GM12801 (cell line): ENCODE results near the gene MAP3K6.

ENCODE experiments used
- TF ChIP-seq, protein P1 (sequence below): IDR thresholded peaks from one replicate; pipeline ENCODE4 v1.5.1; 2011; ENCODE audit warnings: control low read depth; ENCODE audit not compliant: insufficient read length; ENCODE audit errors: extremely low read depth

MAP3K6 gene

DNA sequence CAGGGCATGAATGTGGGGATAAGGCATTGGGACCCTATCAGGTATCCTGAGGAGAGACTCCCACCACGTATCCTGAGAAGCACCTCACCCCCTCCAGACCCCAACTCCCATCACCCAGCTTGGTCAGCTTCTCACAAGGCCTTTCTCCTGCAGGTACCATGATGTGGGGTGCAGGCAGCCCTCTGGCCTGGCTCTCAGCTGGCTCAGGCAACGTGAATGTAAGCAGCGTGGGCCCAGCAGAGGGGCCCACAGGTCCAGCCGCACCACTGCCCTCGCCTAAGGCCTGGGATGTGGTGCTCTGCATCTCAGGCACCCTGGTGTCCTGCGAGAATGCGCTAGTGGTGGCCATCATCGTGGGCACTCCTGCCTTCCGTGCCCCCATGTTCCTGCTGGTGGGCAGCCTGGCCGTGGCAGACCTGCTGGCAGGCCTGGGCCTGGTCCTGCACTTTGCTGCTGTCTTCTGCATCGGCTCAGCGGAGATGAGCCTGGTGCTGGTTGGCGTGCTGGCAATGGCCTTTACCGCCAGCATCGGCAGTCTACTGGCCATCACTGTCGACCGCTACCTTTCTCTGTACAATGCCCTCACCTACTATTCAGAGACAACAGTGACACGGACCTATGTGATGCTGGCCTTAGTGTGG lies 27.0 kb upstream of the MAP3K6 start:
- TF ChIP-seq, protein P1, sequence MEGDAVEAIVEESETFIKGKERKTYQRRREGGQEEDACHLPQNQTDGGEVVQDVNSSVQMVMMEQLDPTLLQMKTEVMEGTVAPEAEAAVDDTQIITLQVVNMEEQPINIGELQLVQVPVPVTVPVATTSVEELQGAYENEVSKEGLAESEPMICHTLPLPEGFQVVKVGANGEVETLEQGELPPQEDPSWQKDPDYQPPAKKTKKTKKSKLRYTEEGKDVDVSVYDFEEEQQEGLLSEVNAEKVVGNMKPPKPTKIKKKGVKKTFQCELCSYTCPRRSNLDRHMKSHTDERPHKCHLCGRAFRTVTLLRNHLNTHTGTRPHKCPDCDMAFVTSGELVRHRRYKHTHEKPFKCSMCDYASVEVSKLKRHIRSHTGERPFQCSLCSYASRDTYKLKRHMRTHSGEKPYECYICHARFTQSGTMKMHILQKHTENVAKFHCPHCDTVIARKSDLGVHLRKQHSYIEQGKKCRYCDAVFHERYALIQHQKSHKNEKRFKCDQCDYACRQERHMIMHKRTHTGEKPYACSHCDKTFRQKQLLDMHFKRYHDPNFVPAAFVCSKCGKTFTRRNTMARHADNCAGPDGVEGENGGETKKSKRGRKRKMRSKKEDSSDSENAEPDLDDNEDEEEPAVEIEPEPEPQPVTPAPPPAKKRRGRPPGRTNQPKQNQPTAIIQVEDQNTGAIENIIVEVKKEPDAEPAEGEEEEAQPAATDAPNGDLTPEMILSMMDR = no peak

DNA sequence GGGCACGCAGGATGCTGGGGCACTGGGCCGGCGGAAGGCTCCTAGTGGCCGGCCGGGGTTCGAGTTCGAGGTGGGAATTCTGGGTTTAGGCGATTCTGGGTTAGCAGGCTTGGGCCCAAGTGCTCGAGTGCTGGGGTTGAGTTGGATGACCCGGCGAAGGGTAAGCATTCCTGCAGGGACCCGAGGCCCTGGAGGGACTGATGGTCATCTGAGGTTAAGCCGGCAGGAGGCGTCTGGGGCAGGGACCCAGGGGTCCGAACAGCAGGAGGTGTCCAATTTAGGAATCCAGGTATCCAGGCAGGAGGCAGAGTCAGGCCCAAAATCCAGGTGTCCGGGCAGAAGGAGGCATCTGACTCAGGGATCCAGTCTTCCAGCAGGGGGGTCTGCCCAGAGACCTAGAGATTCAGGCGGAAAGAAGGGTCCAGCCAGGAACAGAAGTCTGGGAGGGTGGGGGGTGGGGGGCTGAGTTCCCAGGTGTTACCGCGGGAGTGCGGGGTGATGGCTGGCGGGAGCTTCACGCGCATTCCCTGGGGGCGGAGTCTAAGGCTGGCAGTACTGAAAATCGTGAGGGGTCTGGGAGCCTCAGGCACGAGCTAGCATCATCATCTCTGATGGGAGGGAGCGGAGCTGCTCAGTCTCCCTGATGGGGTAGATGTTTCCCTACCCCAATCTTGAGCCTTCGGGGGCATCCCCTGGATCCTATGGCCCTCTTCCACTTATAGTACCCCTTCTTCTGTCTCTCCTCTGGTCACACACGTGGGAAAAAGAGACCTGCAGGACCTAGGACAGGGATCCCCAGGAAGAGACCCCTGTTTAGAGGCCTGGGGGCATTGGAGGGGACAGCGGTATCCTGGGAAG lies 26.2 kb upstream of the MAP3K6 start:
- TF ChIP-seq, protein P1 = no peak

DNA sequence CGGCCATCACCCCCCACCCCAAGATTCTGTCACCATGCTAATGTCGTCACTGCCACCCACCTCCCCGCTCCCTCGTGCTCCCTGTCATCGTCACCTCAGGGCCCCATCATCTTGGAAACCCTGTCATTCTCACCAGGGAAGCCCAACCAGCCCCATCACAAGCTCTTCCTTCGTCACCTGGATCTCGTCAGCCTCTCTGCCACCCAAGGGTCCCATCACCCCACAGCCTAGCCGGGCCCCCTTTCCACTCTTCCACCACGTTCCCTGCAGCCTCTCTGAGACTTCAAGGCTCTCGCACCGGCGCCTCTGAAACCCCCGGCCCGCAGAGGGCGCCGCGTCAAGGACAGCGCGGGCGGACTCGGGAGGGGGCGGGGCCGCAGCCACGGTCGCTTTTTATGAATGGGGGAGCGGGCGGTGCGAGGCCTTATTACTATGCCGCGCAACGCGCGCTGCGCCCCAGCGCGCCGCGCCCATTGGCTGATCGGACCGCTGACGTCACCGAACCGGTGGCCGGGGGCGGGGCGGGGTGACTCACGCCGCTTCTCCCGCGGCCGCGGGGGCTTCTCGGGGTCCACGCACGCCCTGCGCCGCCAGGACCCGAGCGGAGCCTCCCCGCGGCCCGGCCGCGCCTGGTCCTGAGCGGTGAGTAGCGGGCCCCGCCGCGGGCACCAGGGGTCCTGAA lies 25.5 kb upstream of the MAP3K6 start, which contains the start of gene GPR3:
TSS of gene GPR3 (plus strand) at position 527 of the 682 bp plus-strand sequence. CDS start 1,177 bp downstream, outside the sequence.
- TF ChIP-seq, protein P1 = no peak

DNA sequence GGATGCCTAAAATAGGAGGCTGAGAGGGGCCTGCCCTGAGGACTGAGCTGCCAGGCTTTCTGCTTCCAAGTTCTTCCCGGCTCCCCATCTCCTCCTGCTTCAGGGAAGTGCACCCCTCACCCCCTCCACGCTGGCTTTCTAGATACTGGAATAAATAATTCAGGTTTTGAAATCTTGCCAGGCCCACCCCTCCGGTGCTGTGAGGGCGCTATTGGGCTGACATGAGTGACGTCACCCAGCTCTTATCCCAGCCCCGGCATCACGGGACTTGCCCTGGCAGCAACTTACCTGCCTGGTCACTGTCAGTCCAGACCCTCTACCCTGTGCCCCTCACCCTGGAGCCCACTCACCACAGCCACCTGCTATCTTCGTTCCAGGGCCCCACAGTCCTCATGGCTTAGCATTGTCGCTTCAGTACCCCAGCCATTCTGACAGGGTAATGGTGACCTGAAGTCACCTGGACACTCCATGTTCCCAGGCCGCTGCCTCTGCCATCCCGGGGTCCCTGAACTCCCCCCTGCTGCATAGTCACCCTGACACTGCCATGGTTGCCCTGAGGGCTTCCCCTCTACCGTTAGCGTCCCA lies 24.8 kb upstream of the MAP3K6 start:
- TF ChIP-seq, protein P1 = no peak

DNA sequence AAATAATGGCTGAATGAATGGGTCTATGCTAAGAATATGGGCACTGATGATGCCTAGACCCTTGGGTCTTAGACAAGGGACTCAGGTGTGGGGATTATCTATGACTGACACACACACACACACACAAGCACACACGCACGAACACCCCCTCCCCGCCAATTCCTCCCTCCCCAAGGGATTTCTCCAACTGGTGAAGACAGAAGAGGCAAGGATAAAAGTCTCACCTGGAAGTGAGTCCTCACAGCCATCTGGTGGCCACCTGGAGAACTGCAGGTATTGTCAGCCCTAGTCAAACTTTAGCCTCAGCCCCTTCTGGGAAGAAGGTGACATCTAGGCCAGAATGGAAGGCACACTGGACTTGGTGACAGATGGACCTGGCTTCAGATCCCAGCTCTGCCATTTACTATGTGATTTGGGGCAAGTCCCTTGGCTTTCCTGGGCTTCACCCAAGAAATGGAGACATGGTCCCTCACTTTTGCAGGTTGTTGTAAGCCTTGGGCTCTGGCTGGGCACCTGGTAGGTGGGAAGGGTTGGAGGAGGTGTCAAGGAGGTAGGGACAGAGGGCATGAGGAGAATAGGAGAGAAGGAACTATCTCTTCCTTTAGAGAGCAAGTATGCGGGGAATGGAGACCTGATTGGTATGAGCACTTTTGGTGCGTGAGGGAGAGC lies 21.7 kb upstream of the MAP3K6 start:
- TF ChIP-seq, protein P1 = peak; percentile 72

DNA sequence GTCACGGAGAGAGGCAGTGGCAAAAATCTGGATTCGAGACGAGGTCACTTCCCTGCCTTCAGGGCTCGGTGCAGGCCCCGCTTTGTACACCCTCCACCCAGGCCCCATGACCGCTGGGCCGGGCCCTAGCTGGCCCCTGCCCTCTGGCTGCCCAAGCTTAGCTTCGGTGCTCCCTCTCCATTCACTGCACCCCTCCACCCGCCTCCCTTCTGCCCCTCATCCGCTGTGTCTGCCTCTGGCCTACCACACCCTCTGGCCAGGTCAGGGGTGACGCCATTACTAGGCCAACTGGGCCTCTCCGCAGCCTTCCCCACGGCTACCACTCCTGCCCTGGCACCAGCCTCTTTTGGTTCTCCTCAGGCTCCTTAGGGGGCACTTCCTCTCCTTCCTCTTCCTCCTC lies 16.9 kb upstream of the MAP3K6 start:
- TF ChIP-seq, protein P1 = no peak
